Activated CD4-positive, alpha-beta memory T cell treated with anti-CD3 and anti-CD28 coated beads for 36 hours (primary cell): ENCODE measurements around the gene FAHD2B. TPM values are rescaled to one million over a fixed set of nuclear protein-coding genes. Genes with fewer than 3 reads are reported as not detected.
"Not testable (repeated sequence)": the region's sequence is repeated elsewhere in the genome, so short reads cannot be mapped to it uniquely, and the experiment has no call there.

Source experiments
- CTCF ChIA-PET: fragments of 350-600 bp; sonication (Branson Sonifier 250); formaldehyde crosslinking; loops from one replicate; lab custom pipeline; 2021; ENCODE audit warnings: antibody characterized with exemption, inconsistent platforms; lab: Charles Lee
- POLR2A ChIA-PET: fragments of 350-600 bp; sonication (Branson Sonifier 250); formaldehyde crosslinking; loops from one replicate; lab custom pipeline; 2021; ENCODE audit warnings: antibody characterized with exemption; lab: Charles Lee
- DNase-seq: peaks from one replicate; pipeline ENCODE4 v3.0.0-alpha.2; 2020
- H3K27ac Mint-ChIP-seq: one replicate; pipeline ENCODE4 v1.8.0; 2021; ENCODE audit warnings: mixed read lengths
- H3K27me3 Mint-ChIP-seq: one replicate; pipeline ENCODE4 v1.8.0; 2021; ENCODE audit warnings: mixed read lengths
- H3K36me3 Mint-ChIP-seq: one replicate; pipeline ENCODE4 v1.8.0; 2021; ENCODE audit warnings: mixed read lengths
- H3K4me1 Mint-ChIP-seq: one replicate; pipeline ENCODE4 v1.8.0; 2021; ENCODE audit warnings: low read depth, mixed read lengths
- H3K4me3 Mint-ChIP-seq: one replicate; pipeline ENCODE4 v1.8.0; 2021; ENCODE audit warnings: mild to moderate bottlenecking, mixed read lengths
- H3K9me3 Mint-ChIP-seq: one replicate; pipeline ENCODE4 v1.8.0; 2021; ENCODE audit warnings: mixed read lengths
- intact Hi-C: fragments of 100-400 bp; cut with micrococcal nuclease; formaldehyde crosslinking; loops from one replicate; pipeline ENCODE4 v1.15.1; 2023
- total RNA-seq, 2 experiments: library from RNA; stranded (reverse); gene quantifications; one replicate each; pipeline ENCODE4 v1.2.3, GENCODE V29; 2021

The FAHD2B gene
- total RNA-seq, 2 experiments from 2014 or later = 30.2 to 32.5 TPM

- H3K36me3 Mint-ChIP-seq, H3K4me3 Mint-ChIP-seq, H3K9me3 Mint-ChIP-seq, H3K27ac Mint-ChIP-seq, POLR2A ChIA-PET, intact Hi-C loops, H3K4me1 Mint-ChIP-seq, H3K27me3 Mint-ChIP-seq, DNase-seq, CTCF ChIA-PET: not testable (repeated sequence)
These were observed 32.7 kb downstream of the FAHD2B start for GRCh38 chr2:97062020-97062419.

DNA sequence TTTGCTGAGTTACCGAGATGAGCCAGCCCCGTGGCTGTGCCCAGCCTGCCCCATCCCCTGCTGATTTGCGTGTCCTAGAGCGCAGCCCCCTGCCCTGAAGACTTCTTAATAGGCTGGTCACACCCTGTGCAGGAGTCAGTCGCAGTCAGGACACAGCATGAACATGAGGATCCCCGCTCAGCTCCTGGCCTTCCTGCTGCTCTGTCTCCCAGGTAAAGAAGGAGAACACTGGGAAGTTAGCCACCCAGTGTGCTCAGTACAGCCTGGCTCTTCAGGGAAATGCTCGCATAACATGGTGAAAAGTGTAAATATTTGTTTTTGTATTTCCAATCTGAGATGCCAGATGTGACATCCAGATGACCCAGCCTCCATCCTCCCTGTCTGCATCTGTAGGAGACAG is 34.9 kb downstream of the FAHD2B start:
- DNase-seq, H3K27ac Mint-ChIP-seq, H3K4me3 Mint-ChIP-seq, POLR2A ChIA-PET, H3K27me3 Mint-ChIP-seq, CTCF ChIA-PET, intact Hi-C loops, H3K4me1 Mint-ChIP-seq, H3K36me3 Mint-ChIP-seq, H3K9me3 Mint-ChIP-seq: not testable (repeated sequence)

DNA sequence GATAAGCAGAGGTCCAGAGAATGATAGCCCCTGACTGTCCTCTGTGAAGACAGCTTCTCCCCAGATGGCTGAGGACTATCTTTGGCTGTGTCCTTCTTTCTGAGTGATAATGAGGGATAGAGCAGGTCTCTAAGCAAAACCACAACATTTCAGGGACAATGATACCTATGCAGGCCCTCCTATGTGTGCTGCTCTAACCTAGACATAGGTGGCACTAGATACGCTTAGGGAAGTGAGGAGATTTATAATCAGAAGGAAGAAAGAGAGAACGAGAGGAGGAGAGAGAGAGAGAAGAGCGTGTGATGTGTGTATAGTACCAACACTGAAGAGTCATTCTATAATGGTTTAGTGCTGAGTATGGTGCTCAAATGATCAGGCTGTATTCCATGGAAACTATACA is 38.5 kb downstream of the FAHD2B start:
- H3K4me3 Mint-ChIP-seq, H3K36me3 Mint-ChIP-seq, H3K4me1 Mint-ChIP-seq, H3K27ac Mint-ChIP-seq, DNase-seq, H3K9me3 Mint-ChIP-seq, intact Hi-C loops, POLR2A ChIA-PET, CTCF ChIA-PET, H3K27me3 Mint-ChIP-seq: not testable (repeated sequence)

GRCh38 chr2:97050032-97050431 is 44.6 kb downstream of the FAHD2B start:
- H3K27me3 Mint-ChIP-seq, H3K27ac Mint-ChIP-seq, CTCF ChIA-PET, H3K4me3 Mint-ChIP-seq, POLR2A ChIA-PET, H3K4me1 Mint-ChIP-seq, H3K9me3 Mint-ChIP-seq, DNase-seq, intact Hi-C loops, H3K36me3 Mint-ChIP-seq: not testable (repeated sequence)

DNA sequence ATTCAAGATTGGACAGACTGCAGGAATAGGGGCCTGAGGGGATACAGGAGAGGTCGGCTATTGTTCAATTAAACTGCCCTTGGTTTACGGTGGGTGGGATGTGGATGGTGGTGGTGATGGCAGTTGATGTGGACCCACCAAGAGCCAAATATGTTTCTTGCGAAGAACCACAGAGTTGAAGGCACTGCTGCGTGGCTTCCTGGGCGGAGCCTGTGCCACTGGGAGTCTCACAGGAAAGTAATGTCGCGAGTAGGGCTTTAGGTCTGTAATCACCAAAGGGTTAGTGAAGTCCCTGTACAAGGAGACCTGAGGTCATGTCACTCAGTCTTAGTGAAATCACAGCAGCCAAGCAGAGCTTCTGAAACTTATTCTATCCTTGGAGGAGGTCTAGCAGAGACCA is 46.2 kb downstream of the FAHD2B start:
- H3K36me3 Mint-ChIP-seq, H3K27ac Mint-ChIP-seq, H3K4me3 Mint-ChIP-seq, H3K4me1 Mint-ChIP-seq, intact Hi-C loops, POLR2A ChIA-PET, H3K9me3 Mint-ChIP-seq, CTCF ChIA-PET, H3K27me3 Mint-ChIP-seq: not testable (repeated sequence)
- peak; percentile 12 for DNase-seq

- H3K4me3 Mint-ChIP-seq, H3K36me3 Mint-ChIP-seq, CTCF ChIA-PET, H3K4me1 Mint-ChIP-seq, H3K27me3 Mint-ChIP-seq, intact Hi-C loops, POLR2A ChIA-PET, H3K27ac Mint-ChIP-seq, H3K9me3 Mint-ChIP-seq, DNase-seq: not testable (repeated sequence)
These were observed 48.0 kb downstream of the FAHD2B start for GRCh38 chr2:97046676-97047075.

- DNase-seq, POLR2A ChIA-PET, H3K27me3 Mint-ChIP-seq, CTCF ChIA-PET, H3K4me3 Mint-ChIP-seq, H3K9me3 Mint-ChIP-seq, H3K36me3 Mint-ChIP-seq, intact Hi-C loops, H3K27ac Mint-ChIP-seq, H3K4me1 Mint-ChIP-seq: not testable (repeated sequence)
These were observed 48.7 kb downstream of the FAHD2B start for GRCh38 chr2:97045895-97046499.

Other genes starting within 250 kb of the FAHD2B start
- gene ANKRD39, start 236.9 kb downstream of the FAHD2B start, total RNA-seq = 10 to 100 TPM; 29.0 to 35.1 TPM
- gene SEMA4C, start 224.8 kb downstream of the FAHD2B start, total RNA-seq = 10 to 100 TPM; 13.9 to 18.8 TPM
- gene FAM178B, start 108.3 kb downstream of the FAHD2B start, total RNA-seq = under 1 TPM in 1 of 2 experiments, not detected in 1; 0.12 TPM
- gene ANKRD36, start 18.3 kb upstream of the FAHD2B start, total RNA-seq = 10 to 100 TPM; 22.3 to 25.0 TPM